ENCODE data around the gene PKDREJ.
"Not testable (repeated sequence)": the region's sequence is repeated elsewhere in the genome, so short reads cannot be mapped to it uniquely, and the experiment has no call there.

Gene PKDREJ, protein sequence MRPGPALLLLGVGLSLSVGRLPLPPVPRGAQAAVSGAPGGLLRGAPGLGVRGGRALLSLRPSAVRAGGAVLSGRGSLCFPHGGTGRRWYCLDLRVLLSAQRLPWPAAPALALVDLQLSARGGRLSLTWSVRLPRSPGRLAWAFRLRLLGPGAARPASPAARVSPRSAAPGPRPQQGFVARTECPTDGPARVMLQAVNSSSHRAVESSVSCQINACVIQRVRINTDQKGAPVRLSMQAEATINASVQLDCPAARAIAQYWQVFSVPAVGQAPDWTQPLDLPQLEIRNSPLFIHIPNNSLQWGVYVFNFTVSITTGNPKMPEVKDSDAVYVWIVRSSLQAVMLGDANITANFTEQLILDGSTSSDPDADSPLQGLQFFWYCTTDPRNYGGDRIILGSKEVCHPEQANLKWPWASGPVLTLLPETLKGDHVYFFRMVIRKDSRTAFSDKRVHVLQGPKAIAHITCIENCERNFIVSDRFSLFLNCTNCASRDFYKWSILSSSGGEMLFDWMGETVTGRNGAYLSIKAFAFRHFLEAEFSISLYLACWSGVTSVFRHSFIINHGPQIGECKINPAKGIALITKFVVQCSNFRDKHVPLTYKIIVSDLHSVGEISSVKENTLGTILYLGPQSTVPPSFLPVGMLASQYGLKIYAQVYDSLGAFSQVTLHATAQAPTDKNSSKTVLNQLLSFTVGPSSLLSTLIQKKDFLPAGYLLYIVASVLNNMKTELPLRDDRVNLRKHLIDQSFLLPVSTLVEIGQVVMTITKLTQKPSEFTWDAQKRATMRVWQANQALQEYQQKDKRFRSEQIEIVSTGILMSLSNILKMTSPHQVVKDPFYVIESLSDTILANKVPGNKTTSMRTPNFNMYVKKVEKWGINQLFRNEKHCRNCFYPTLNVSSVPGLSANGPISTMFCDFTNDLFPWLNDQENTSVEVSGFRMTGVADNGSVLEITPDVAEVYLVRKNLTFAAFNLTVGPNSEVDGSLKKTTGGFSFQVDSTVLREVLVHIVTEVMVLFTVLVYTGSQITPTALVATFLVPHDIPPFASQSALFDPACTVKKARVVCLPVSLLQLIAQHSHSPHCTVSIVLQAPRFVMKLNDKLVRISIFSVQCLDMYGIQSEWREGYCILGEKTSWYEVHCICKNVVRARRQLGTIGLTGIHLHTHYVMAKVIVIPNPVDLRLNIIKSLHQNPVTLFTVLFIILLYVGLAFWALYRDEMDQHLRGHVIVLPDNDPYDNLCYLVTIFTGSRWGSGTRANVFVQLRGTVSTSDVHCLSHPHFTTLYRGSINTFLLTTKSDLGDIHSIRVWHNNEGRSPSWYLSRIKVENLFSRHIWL (N-terminal part only)

DNA sequence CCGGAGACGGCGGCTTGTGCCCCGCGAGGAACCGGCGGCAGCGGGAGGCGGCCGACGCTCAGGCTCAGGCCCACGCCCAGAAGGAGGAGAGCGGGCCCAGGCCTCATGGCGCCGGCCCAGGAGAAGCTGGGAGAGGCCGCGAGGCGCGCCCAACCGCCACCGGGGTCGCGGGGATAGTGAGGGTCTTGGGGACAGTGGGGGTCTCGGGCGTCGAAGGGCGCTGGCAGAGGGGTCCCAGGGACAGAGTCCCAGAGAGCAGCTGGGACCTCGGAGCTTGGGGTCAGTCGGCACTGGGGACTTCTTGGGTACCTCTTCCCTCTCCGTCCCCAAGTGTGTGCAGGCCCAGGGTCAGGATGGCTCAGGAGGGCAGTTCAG is at the start of gene PKDREJ:
Gene PKDREJ (minus strand): TSS at position 128 of the 375 bp plus-strand sequence. CDS start 21 bp downstream, at position 107.
- DNase-seq (ENCODE audit: low spot score) (no peak), FAIRE-seq (no peak)

DNA sequence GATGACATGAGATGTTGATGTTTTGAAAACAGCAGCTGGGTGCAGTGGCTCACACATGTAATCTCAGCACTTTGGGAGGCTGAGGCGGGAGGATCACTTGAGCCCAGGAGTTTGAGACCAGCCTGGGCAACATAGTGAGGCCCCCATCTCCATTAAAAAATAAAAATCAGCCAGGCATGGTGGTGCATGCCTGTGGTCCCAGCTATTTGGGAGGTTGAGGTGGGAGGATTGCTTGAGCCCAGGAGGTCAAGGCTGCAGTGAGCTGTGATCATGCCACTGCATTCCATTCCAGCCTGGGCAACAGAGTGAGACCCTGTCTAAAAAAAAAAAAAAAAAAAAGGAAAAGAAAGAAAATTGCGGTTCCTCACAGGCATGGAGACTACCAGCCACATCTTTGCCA is 49.7 kb upstream of the PKDREJ start:
- not testable (repeated sequence) for DNase-seq (ENCODE audit: low spot score); FAIRE-seq

DNA sequence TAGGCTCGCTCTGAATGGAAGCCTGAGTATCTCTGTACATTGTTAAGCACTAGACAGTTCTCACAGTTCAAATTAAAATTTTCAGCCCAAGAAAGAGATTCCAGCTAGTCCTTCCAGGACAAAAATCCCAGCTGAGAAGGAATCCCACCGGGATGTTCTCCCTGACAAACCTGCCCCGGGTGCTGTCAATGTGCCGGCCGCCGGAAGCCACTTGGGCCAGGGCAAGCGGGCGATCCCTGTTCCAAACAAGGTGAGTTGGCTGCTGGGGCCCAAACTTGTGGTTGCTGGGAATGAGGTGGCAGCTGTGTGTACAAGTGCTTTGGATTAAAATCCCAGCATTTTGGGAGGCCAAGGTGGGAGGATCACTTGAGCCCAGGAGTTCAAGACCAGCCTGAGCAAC is 48.9 kb upstream of the PKDREJ start:
- no peak for FAIRE-seq

GRCh38 chr22:46309526-46310085 is 46.5 kb upstream of the PKDREJ start:
- FAIRE-seq, result no peak
- DNase-seq (ENCODE audit: low spot score), result no peak

More for the DNA sequence above, 48.9 kb upstream of the PKDREJ start:
- DNase-seq (ENCODE audit: low spot score), result no peak

- FAIRE-seq, result no peak
- no peak for DNase-seq (ENCODE audit: low spot score)
These were observed 45.3 kb upstream of the PKDREJ start for GRCh38 chr22:46308283-46308988.

DNA sequence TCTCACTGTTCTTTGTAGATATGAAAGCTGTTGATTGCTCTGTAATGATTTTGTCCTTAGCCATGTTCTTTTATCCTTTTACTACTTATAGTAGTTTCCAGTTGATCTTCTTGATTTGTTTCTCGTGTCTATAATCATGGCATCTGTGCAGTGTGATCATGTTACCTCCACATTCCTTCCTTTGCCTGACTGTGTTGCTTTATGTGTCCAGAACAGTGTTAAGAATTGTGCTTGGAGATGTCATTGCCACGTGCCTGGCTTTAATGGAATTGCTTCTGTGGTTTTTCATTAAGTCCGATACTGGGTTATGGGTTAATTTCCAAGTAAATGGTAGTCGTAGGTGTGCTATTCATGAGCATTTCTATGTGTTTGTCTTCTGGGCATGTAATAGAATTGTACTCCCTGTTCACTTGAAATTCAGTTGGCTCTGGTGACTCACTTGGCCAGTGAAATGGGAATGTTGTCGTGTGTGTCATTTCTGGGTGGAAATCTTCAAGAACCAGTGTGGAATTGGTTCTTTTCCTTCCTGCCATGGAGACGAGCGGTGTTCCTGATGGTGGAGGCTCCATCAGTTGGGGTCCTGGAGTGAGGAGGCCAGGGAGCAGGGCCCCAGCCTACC is 40.3 kb upstream of the PKDREJ start:
- DNase-seq (ENCODE audit: low spot score) (no peak), FAIRE-seq (no peak)

- DNase-seq (ENCODE audit: low spot score) (no peak), FAIRE-seq (no peak)
These were observed 37.3 kb upstream of the PKDREJ start for GRCh38 chr22:46300491-46300890.

DNA sequence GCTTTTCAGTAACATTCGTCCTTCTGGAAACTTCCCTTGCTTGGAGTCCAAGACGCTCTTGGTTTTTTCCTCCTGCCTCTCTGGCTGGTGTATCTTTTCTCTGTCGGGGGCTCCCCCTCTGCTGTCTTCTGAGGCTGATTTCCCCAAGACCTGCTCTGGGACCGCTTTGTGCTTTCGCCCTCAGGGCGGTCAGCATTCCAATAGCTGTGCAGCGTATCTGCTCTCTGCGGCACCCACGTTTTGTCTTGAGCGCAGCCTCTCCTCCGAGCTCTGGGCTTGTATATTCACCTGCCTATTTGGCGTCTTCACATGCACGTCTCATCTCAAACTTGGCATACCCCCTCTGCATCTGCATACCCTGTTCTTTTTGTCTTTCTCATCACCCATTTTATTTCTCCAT is 36.0 kb upstream of the PKDREJ start:
- DNase-seq (ENCODE audit: low spot score) (no peak), FAIRE-seq (no peak)

- DNase-seq (ENCODE audit: low spot score), result peak; percentile 21
- FAIRE-seq, result no peak
These were observed 34.1 kb upstream of the PKDREJ start for GRCh38 chr22:46297151-46297812.

- DNase-seq (ENCODE audit: low spot score) (peak; percentile 93), FAIRE-seq (peak; percentile 67)
These were observed 33.4 kb upstream of the PKDREJ start, which contains the start of gene GTSE1 for GRCh38 chr22:46296257-46297150. Gene GTSE1 (plus strand): TSS chr22:46296870. CDS start chr22:46297401, 531 bp downstream.

- DNase-seq (ENCODE audit: low spot score), result no peak
- FAIRE-seq, result no peak
These were observed 32.3 kb upstream of the PKDREJ start for GRCh38 chr22:46295277-46295971.

- no peak for FAIRE-seq
- no peak for DNase-seq (ENCODE audit: low spot score)
These were observed 31.6 kb upstream of the PKDREJ start for GRCh38 chr22:46294784-46295183.

DNA sequence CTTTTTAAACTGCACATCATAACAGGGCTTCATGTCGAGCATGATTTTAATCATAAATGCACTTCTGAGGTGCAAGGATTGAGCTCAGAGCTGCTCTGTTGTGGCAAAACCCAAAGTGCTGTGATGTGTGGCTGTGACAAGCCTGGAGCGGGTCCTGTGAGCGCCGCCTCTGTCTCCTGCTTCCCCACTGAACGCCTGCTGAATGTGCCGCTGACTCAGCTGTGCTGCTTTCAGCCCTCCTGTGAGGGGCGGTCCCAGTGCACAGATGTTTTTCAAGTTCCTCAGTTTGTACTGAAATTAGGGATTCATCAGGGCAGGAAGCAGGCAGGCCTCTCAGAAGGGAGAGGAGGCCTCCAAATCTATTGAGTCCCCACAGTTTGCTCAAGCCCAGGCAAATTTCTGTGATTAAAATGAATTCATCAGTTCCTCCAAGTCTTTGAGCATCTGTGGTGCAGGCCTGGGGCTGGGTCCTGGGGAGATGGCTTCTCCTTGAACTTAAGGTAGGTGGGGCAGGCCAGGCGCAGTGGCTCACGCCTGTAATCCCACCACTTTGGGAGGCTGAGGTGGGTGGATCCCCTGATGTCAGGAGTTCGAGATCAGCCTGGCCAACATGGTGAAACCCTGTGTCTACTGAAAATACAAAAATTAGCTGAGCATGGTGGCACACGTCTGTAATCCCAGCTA is 30.6 kb upstream of the PKDREJ start:
- no peak for DNase-seq (ENCODE audit: low spot score)
- no peak for FAIRE-seq

DNA sequence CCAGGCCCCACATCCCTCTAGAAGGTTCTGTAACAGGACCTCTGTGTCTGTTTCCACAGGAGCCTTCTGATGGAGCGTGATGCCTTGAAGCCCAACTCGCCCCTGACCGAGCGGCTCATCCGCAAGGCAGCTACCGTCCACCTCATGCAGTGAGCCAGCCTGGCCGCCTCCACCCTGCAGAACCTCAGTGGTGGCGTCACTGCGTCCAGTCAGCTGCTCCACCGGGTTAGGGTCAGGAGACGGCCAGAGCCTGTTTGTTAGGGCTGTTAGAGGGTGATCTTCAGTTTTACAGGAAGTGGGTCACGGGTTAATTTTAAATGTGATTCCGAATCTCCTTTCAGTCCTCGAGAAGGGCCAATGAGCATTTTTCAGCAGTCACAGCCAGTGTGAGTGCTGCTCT is 29.6 kb upstream of the PKDREJ start:
- no peak for DNase-seq (ENCODE audit: low spot score)
- FAIRE-seq, result no peak

DNA sequence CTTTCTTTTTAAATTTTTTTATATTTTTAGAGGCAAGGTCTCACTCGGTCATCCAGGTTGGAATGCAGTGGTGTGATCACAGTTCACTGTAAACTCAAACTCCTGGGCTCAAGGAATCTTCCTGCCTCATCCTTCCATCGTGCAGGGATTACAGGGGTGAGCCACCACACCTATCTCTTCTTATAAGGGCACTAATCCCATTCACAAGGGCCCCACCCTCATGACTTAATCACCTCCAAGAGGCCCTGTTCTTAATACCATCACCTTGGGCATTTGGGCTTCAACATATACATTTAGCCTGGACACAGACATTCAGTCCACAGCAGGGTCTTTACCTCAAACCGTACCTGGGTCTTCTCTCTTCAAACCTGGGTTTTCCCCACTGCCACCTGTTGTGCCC is 29.0 kb upstream of the PKDREJ start:
- FAIRE-seq, result no peak

GRCh38 chr22:46290843-46291785 is 28.0 kb upstream of the PKDREJ start:
- FAIRE-seq, result no peak
- no peak for DNase-seq (ENCODE audit: low spot score)

More for the DNA sequence above, 29.0 kb upstream of the PKDREJ start:
- no peak for DNase-seq (ENCODE audit: low spot score)

Data from RCC 7860 (cell line).